ENCODE results near the gene CRKL. TPM values are rescaled to one million over a fixed set of nuclear protein-coding genes. Genes with fewer than 3 reads are reported as not detected.

Gene CRKL
- total RNA-seq, 1 experiment from 2014 or later = 45.8 TPM

GRCh38 chr22:20975541-20976290 lies 58.5 kb downstream of the CRKL start:
- Histone ChIP-seq H3K9me3 (ENCODE audit: insufficient read depth, low read depth) (peaks cover 5% of the 10 kb centered on the region; the same call in 1 of the 2 replicates), H3K27me3 (ENCODE audit: insufficient read depth, low read depth) (no peaks in the 10 kb centered on the region), H2AFZ (no peak overlapping the region), H3K4me3 (no peak overlapping the region), H3K79me2 (ENCODE audit: low read depth) (no peaks in the 10 kb centered on the region), H3K9me2 (ENCODE audit: insufficient read depth) (no peaks in the 10 kb centered on the region), H3K27ac (no peak overlapping the region), H3K4me2 (no peak overlapping the region), H3K36me3 (ENCODE audit: low read depth) (no peaks in the 10 kb centered on the region), H3F3A (ENCODE audit: insufficient read depth, low read depth) (no peaks in the 10 kb centered on the region), H4K20me1 (ENCODE audit: insufficient read depth) (no peaks in the 10 kb centered on the region), H3K4me1 (replicated peaks; ENCODE audit: insufficient read depth) (no peaks in the 10 kb centered on the region)
- no peak for TF ChIP-seq CTCF (conservative IDR thresholded peaks at IDR 0.05)
- no peak for TF ChIP-seq EZH2 (IDR thresholded peaks at IDR 0.05; ENCODE audit: low read depth)
- no peak for DNase-seq
- BruUV-seq (replicated peaks) = no TSS peak
- ChIA-PET POLR2A (ENCODE audit: unreplicated experiment) (no interaction called here), CTCF (no interaction called here)
- intact Hi-C loops (cut with micrococcal nuclease; ENCODE audit: unreplicated experiment) = no loop called here

DNA sequence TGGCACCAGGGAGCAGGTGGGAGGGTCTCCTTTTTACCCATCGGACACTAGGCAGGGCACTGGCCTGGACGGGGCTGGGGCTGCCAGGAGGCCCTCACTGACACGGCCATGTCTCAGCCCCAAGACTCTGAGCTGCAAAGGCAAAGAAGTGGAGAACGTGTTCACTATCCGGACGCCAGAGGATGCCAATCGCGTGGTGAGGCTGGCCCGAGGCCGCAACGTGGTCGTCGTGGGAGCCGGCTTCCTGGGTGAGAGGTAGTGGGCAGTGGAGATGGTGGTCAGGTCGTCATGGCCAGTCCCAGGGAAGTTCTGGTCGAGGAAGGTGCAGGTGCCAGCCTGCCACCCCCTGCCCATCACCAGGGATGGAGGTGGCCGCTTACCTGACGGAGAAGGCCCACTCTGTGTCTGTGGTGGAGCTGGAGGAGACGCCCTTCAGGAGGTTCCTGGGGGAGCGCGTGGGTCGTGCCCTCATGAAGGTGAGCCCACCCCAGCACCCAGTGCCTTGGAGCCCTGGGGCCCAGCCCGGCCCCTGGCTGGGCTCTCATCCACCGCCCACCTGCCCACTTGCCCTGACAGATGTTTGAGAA lies 59.2 kb downstream of the CRKL start:
- Histone ChIP-seq H3K27ac (no peak overlapping the region), H4K20me1 (ENCODE audit: insufficient read depth) (no peaks in the 10 kb centered on the region), H3K27me3 (ENCODE audit: insufficient read depth, low read depth) (no peaks in the 10 kb centered on the region), H3K4me3 (no peak overlapping the region), H2AFZ (no peak overlapping the region), H3K36me3 (ENCODE audit: low read depth) (no peaks in the 10 kb centered on the region), H3K4me2 (no peak overlapping the region), H3F3A (ENCODE audit: insufficient read depth, low read depth) (no peaks in the 10 kb centered on the region), H3K9me3 (ENCODE audit: insufficient read depth, low read depth) (peaks cover 5% of the 10 kb centered on the region; the same call in 1 of the 2 replicates), H3K9me2 (ENCODE audit: insufficient read depth) (no peaks in the 10 kb centered on the region), H3K4me1 (replicated peaks; ENCODE audit: insufficient read depth) (no peaks in the 10 kb centered on the region), H3K79me2 (ENCODE audit: low read depth) (no peaks in the 10 kb centered on the region)
- intact Hi-C loops (cut with micrococcal nuclease; ENCODE audit: unreplicated experiment) = no loop called here
- CTCF ChIA-PET = no interaction called here
- no TSS peak for BruUV-seq (replicated peaks)
- DNase-seq = no peak
- POLR2A ChIA-PET (ENCODE audit: unreplicated experiment) = no interaction called here
- TF ChIP-seq CTCF (conservative IDR thresholded peaks at IDR 0.05) = no peak
- TF ChIP-seq EZH2 (IDR thresholded peaks at IDR 0.05; ENCODE audit: low read depth) = no peak

DNA sequence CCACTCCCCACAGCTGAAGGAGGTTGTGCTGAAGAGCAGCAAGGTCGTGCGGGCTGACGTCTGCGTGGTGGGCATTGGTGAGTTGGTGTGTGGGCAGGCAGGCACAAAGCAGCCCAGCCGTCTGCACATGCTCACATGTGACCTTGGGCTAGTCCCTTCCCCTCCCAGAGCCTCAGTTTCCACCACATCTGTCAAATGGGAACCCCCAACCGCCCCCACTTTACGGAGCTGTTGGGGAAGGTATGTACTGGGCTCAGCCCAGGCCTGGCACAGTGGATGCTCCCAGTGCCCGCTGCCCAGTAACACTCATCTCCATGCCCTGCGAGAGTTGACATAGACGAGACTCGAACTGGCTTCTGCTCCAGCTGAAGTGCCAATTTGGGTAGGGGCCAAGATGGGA lies 59.8 kb downstream of the CRKL start:
- Histone ChIP-seq H3K4me2 (no peak overlapping the region), H4K20me1 (ENCODE audit: insufficient read depth) (no peaks in the 10 kb centered on the region), H3K4me3 (no peak overlapping the region), H3K36me3 (ENCODE audit: low read depth) (no peaks in the 10 kb centered on the region), H3F3A (ENCODE audit: insufficient read depth, low read depth) (no peaks in the 10 kb centered on the region), H3K27ac (no peak overlapping the region), H3K9me3 (ENCODE audit: insufficient read depth, low read depth) (peaks cover 5% of the 10 kb centered on the region; the same call in 1 of the 2 replicates), H3K27me3 (ENCODE audit: insufficient read depth, low read depth) (no peaks in the 10 kb centered on the region), H2AFZ (no peak overlapping the region), H3K79me2 (ENCODE audit: low read depth) (no peaks in the 10 kb centered on the region), H3K9me2 (ENCODE audit: insufficient read depth) (no peaks in the 10 kb centered on the region), H3K4me1 (replicated peaks; ENCODE audit: insufficient read depth) (no peaks in the 10 kb centered on the region)
- POLR2A ChIA-PET (ENCODE audit: unreplicated experiment) = no interaction called here
- TF ChIP-seq EZH2 (IDR thresholded peaks at IDR 0.05; ENCODE audit: low read depth) (no peak), CTCF (conservative IDR thresholded peaks at IDR 0.05) (no peak)
- intact Hi-C loops (cut with micrococcal nuclease; ENCODE audit: unreplicated experiment) = no loop called here
- BruUV-seq (replicated peaks) = no TSS peak
- CTCF ChIA-PET = no interaction called here
- no peak for DNase-seq

Data from PC-9 (cell line).